ENCODE measurements around the gene FAM107B.

DNA sequence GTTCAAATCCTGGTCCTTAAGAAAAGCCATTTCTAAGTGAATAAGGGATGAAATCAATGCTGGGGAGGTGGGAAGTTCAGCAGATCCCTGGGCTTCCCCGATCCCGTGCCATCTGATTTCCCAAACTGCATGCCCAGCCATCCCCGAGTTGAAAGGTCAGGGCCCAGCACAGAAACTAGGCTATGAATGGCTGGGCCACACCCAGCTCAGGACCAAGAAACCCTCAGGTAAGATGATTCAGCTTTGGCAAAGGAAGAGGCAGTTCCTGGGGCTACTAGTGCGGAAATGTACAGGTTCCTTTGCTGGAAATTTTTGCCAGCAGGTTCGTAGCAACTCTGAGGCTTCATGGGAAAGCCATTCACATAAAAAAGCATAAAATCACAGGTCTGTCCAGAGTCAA, 182.7 kb downstream of the FAM107B start:
- no peak for TF ChIP-seq GATA2 (IDR thresholded peaks at IDR 0.05; ENCODE audit: low read depth, low read length)
- TF ChIP-seq GATA3 (IDR thresholded peaks at IDR 0.05; ENCODE audit: low read depth, low read length), result no peak
